AG04449 (cell line): Measurements from ENCODE around the gene CTCFL.

Source experiments
- CTCF ChIA-PET: fragments of 350-600 bp; formaldehyde crosslinking; extraction: SDS; loops from one replicate; lab custom pipeline; 2021; ENCODE audit warnings: antibody characterized with exemption; lab: Yijun Ruan, JAX
- POLR2A ChIA-PET: fragments of 400-600, 350-600 bp; formaldehyde crosslinking; extraction: SDS; loops from one replicate; lab custom pipeline; 2020; ENCODE audit warnings: antibody characterized with exemption, inconsistent platforms; lab: Yijun Ruan, JAX
- DNase-seq: peaks from one replicate; pipeline ENCODE4 v3.0.0-alpha.2; 2010; ENCODE audit warnings: low read depth, low spot score
- H3K4me3 ChIP-seq: 2 replicates; pipeline ENCODE4 v1.5.1; 2011; ENCODE audit warnings: low read depth, mild to moderate bottlenecking, control low read depth, low read length
- TF ChIP-seq, protein P1 (sequence below): IDR thresholded peaks from one replicate; pipeline ENCODE4 v1.5.1; 2011; ENCODE audit warnings: mild to moderate bottlenecking, moderate library complexity, low read length, control low read depth, inconsistent platforms; ENCODE audit not compliant: insufficient read depth; ENCODE audit errors: missing control alignments

CTCFL gene

GRCh38 chr20:57561356-57562279 is 36.7 kb upstream of the CTCFL start:
- TF ChIP-seq, protein P1, sequence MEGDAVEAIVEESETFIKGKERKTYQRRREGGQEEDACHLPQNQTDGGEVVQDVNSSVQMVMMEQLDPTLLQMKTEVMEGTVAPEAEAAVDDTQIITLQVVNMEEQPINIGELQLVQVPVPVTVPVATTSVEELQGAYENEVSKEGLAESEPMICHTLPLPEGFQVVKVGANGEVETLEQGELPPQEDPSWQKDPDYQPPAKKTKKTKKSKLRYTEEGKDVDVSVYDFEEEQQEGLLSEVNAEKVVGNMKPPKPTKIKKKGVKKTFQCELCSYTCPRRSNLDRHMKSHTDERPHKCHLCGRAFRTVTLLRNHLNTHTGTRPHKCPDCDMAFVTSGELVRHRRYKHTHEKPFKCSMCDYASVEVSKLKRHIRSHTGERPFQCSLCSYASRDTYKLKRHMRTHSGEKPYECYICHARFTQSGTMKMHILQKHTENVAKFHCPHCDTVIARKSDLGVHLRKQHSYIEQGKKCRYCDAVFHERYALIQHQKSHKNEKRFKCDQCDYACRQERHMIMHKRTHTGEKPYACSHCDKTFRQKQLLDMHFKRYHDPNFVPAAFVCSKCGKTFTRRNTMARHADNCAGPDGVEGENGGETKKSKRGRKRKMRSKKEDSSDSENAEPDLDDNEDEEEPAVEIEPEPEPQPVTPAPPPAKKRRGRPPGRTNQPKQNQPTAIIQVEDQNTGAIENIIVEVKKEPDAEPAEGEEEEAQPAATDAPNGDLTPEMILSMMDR = no peak
- no peak overlapping the region for H3K4me3 ChIP-seq
- ChIA-PET CTCF (interaction anchor here (0.7 to 1.0 kb wide), 3 partner anchors 11 to 66 kb away, joined by 3 to 4 read pairs (median 3); no protein-coding TSS in a partner anchor), POLR2A (no interaction called here)
- DNase-seq = no peak

DNA sequence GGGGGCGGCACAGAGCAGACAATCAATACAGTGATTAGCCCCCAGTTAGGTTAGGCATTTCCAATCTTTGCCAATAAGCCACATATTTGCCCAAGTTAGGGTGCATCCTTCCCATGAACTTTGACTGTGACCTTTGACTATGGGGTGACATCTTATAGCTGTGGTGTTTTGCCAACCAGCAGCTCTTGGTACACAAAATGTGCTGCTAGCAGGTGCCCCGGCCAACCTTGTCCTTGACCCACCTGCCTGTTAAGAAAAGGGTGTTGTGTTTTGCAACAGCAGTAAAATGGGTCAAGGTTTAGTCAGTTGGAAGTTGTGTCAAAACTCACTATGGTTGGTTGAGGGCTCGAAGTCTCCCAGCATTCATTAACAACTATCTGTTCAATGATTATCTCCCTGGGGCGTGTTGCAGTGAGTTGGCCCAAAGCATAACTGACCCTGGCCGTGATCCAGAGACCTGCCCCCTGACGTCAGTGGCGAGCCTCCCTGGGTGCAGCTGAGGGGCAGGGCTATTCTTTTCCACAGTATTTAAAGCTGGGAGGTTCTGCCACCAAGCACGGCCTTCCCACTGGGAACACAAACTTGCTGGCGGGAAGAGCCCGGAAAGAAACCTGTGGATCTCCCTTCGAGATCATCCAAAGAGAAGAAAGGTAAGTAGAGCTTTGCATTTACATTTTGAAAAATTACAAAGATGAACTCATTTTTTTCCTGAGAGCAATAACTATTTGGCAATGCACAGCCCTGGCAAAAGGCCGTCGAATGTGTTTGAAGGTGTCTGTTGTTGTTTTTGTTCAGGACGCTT is 35.8 kb upstream of the CTCFL start, which contains the start of gene PCK1:
PCK1 (plus strand) TSS at position 557 of the 802 bp plus-strand sequence. CDS start 302 bp downstream, outside the sequence.
- POLR2A ChIA-PET = no interaction called here
- DNase-seq = no peak
- TF ChIP-seq, protein P1 = no peak
- CTCF ChIA-PET = interaction anchor here (0.9 kb wide), 1 partner anchor 44 kb away, joined by 4 read pairs; no protein-coding TSS in a partner anchor
- H3K4me3 ChIP-seq = no peak within 1 kb of the TSS

DNA sequence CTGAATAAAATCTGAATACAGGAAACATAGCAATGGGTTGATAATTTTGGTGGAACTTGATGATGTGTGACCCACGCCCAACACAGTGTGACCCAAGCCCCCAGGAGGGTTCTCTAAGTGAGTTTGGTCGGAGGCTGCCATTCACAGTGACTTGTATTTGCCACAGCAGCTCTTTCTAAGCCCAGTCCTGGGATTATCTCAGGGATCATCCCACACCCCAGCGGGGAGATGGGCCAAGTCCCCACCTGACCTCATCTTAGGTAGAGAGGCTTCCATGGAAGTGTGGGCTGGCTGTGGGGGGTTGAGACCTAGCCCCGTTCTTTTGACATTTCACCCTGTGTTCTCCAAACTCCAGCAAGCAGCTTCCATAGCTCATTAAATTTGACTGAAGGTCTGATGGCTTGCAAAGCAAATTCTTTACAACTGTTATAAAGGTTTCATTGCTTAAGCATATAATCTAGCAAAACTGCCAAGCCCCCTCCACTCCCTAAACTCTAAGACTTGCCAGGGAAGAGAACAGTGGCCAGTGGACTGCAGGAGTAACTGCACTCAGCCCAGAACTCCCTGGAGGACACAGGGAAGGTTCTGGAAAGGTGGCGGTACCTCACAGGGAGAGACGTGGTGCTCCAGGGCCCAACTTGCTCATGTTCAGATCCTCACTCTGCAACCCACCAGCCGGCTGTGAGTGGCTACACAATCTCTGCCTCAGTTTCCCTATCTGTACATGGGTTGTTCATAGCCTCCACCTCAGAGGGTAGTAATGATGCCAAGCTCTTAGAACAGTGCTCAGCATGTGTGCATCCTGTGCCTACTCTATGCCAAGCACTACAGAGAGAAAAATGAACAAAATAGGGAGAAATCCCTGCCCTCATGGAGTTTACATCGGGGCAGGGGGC is 35.0 kb upstream of the CTCFL start:
- ChIA-PET CTCF (no interaction called here), POLR2A (no interaction called here)
- DNase-seq = no peak
- no peak overlapping the region for H3K4me3 ChIP-seq
- TF ChIP-seq, protein P1 = no peak

GRCh38 chr20:57559289-57559634 is 34.3 kb upstream of the CTCFL start:
- TF ChIP-seq, protein P1 = no peak
- H3K4me3 ChIP-seq = no peak overlapping the region
- ChIA-PET CTCF (no interaction called here), POLR2A (no interaction called here)
- DNase-seq = no peak

- no peak overlapping the region for H3K4me3 ChIP-seq
- no peak for DNase-seq
- ChIA-PET POLR2A (no interaction called here), CTCF (no interaction called here)
- TF ChIP-seq, protein P1 = no peak
These were observed 33.8 kb upstream of the CTCFL start for GRCh38 chr20:57558614-57559288.
